HG02973 (cell line): ENCODE measurements around the gene RHOB.
A peak's percentile ranks its signal among the peaks of the same experiment; 100 is the strongest.
"Not testable (repeated sequence)": the region's sequence is repeated elsewhere in the genome, so short reads cannot be mapped to it uniquely, and the experiment has no call there.

Source experiments
- ATAC-seq: cut with Tn5 transposase; IDR thresholded peaks from one replicate; pipeline ENCODE4 v1.9.1; 2021; ENCODE audit warnings: moderate library complexity; ENCODE audit not compliant: unreplicated experiment

Gene RHOB

DNA sequence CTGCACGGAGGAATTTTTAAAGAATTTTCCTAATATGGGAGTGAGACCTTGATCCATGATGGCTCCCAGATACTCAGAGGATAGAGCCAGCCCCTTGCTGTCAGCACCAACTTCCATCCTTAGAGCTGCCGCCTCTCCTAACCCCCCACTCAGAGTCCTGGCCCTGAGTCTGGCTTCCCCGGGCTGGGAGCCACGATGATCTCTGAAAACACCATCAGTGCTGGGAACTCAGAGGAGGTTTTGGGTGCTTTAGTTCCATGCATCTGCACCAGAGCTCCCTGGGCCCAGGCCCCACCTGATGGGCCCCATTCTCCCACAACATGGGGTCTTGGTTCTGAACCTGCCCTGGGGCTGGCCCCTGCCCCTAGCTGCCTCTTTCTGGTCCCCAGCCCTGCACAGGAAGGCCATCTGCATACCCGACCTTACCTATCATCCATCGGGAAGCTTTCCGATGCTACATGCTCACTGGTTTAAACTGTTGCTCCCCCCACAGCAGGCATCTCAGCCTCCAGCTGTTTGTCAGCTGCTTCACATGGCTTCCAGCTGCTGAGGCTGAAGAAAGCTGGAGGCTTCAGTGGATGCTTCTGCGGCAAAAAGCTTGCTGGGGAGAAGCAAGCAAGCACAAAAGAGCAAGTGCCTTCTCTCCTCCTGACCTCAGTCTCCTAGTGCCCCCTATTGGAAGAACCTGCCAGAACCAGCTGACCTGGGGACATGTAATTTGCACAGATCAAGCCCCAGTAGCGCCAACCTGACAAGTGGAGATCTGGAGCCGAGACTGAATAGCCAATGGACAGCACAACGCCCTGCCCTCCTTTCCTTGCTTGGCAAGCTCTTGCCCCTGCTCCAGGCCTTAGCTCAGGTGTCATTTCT, 24.2 kb upstream of the RHOB start:
- no peak for ATAC-seq

- ATAC-seq: no peak
These were observed 23.5 kb upstream of the RHOB start for GRCh38 chr2:20423359-20423758.

DNA sequence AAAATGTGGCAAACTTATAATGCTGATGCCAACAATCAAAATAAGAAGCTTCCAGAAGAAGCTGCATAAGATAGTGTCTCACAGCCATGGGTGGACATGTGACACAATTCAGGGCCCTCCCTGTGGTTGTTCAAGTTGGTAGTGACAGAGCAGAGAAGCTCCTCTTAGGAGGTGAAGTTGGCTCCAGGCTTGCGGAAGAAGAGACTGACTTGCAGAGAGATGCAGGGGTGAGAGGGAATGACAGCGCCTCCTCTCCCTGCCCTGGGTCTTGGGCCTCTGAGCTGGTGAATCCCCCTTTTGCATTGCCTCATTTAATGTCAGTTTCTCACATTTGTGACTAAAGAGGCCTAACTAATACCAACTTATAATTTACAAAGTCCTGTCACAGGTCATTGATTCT, 23.0 kb upstream of the RHOB start:
- no peak for ATAC-seq

DNA sequence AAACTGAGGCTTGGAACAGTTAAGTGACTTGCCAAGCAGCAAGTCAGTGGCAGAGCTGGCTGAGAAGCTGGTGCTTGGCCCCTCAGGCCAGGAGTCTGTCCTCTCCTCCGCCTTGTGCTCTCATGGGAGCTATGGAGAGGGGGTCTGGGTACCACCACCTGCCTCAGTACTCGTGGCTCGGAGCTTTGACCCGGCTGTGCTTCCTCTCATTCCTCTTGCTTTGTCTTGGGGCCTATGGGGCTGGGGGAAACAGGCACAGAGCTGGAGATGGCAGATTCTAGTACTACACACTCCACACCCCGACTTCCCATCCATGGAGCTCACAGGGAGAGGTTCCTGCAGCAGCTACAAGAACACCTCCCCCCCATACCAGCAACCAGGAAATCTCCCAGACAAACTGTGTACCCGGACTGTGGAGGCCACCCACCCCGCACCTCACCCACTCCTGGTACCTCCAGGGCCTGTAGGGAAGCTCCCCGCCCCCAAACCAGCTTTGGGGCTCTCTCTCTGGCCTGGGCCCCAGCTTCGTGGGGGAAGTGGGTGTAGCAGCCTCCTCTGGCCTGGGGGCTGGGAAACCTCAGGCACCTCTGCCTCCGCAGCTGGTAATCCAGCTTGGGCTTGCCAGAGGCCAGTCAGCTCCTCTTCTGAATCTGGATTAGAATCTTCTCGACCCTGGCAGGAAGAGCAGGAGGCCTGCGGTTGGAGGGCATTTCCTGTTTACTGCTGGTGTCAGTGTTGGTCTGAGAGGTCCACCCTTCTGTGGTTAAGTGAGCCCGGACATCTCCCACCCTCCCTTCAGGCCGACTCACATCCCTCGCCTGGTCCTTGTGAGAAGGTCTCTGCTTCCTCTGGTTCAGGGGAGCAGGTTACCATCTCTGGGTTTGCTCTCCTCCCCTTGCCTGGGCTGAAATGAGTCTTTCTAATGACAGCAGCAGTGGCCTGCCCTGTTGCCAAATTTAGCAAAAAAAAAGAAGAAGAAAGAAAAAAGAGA, 22.3 kb upstream of the RHOB start:
- peak; percentile 47 for ATAC-seq

- no peak for ATAC-seq
These were observed 21.4 kb upstream of the RHOB start for GRCh38 chr2:20425371-20425881.

- ATAC-seq: no peak
These were observed 21.0 kb upstream of the RHOB start for GRCh38 chr2:20425884-20426283.

DNA sequence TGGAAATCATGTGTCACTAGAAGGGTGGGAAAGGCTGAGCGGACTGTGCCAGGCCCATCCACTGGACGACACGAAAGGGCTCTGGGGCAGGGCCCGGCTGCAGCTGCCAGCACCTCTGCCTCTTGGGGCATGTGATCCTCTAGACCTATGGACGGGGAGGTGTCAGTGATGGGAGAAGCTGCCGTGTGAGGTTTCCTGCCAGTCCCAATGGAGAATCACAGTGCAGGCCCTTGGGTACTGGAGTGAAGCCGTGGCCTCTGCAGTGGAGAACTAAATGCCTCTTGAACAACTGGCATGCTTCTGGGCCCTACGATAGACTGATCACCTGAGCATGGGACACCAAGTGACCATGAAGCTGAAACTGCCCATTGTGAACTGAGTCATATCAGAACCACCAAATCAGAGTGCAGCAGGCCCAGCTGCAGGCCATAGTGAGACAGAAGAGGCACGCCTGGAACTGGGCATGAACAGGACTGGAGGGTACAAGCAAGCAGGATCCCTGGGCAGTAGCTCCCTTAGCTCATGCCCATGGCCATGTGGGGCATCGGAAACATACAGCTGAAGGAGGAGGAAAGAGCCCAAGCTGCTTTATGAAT, 18.8 kb upstream of the RHOB start:
- no peak for ATAC-seq

GRCh38 chr2:20428717-20429490, 18.0 kb upstream of the RHOB start:
- no peak for ATAC-seq

GRCh38 chr2:20429528-20429927, 17.3 kb upstream of the RHOB start:
- peak; percentile 79 for ATAC-seq

DNA sequence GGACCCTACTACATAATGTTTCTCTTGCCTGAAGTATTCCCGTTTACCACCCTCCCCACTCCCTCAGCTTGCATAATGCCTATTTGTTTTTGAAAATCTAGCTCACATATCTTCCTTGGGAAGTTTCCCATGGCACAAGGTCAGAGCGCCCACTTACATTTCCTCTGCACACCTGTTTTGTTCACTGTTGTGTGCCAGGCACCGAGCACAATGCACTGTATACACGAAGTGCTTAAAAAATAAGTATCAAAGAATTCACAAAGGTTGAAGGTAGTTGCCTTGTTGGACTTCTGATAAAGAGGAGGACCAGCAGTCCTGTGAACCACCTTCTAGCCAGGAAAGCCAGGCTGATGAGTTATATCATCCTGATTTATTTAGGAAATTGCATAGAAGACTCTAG, 16.8 kb upstream of the RHOB start:
- no peak for ATAC-seq

DNA sequence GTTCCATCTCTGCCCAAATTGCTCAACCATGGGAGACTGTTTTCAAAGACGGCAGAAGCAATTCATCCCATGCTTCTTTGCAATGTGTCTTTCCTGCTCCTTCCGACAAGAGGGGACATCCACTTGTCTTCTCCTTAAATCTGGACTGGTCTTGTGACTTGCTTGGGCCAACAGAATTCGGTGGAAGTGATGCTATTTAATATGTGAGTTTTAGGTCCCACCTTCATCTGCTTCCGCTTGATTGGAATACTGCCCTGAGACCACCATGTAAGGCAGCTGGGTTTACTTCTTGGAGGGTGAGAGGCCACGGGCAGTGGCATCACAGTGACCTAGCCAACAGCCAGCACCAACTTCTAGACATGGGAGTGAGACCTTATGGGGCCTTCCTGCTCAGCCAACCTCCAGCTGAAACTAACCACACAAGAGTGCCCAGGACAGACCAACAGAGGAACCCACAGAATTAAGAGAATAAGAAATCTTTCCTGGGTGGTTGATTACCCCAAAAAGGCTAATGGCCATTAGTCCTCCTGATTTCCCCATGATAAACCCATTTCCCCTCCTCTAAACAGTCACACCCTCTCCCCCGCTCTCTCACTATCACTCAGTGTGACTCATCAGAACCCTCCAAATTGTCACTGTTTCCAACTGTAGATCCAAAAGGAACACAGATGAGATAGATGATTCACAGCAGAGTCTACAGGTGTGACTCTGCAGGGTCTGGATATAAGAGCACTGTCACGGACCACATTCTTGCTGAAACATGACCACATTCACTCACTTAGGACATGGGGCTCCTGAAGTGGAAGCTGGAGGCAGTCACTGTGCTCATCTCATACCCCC, 16.2 kb upstream of the RHOB start:
- ATAC-seq: no peak

DNA sequence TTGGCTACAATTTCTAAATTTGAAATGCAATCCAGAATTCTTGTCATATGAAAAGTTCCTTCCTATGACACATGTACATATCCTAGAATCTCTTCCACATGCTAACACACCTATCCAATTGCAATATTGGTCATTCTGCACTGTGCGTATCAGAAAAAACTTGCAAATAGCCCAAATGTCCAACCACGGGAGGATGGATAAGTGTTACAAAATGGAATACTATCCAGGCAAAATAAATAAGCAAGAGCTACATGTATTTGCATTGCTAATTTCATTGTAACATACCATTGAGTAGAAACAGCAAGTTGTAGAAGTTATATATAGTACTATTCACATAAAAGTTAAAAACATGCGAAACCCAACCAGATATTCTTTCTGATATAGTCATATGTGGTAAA, 15.6 kb upstream of the RHOB start:
- no peak for ATAC-seq

GRCh38 chr2:20431772-20432171, 15.1 kb upstream of the RHOB start:
- ATAC-seq: no peak

DNA sequence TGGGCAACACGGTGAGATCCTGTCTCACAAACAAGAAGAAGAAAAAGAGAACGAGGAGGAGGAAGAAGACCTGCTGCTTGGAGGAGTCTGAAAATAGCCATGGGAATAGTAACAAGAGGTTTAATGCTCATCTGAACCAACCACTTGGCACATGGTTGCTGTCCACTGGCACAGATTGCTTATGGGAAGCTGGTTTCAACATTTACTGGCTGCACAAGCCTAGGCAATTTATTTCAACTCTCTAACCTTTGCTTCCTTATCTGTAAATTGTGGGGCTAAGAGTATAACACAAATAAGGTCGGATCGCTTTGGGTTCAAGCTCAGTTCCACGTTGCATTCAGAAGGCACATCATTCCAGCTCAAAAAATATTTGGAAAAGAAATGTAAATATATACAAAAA, 14.2 kb upstream of the RHOB start:
- no peak for ATAC-seq

DNA sequence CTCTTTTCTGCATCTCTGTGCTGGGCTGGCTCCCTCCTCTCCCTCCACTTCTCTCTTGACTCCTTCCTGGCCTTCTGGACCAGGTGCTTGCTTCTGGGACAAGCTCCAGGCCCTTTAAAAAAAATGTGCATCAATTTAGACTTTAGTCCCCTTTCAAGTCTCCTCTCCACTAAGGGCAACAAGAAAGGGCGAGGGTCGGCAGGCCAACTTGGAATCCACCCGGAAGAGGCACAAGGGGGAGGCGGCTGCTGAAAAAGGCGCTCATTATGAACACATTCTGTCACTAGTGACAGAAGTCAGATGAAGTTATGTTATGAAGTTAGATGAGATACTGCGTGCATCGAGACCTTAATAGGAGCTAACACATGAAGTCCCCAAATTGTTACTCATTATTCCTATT, 13.6 kb upstream of the RHOB start:
- no peak for ATAC-seq

DNA sequence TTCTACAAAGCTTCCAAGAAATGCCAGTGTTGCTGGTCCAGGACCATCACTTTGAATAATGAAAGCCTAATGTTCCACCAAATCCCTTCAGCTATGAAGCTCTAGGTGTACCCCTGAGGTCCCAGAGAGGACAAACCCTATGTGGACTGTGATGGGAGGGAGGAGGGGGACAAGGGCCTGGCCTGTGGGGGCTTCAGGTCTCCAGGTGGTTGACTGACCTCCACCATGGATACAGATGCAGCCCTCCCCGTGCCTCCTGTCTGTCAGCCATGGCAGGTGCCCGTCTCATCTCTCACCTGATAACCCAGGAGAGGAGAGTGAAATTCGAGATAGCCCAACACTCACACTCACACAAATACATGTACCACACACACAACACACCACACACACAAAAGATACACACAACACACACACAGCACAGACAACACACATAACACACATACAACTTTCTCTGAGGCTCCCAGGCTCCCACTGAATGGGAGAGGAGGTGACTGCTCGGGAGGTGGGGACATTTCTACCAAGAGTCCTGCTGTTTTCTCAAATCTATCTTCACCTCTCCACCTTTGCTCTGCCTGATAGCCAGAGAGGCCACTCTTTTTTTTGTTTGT, 12.8 kb upstream of the RHOB start:
- no peak for ATAC-seq

- no peak for ATAC-seq
These were observed 12.1 kb upstream of the RHOB start for GRCh38 chr2:20434588-20435294.

- not testable (repeated sequence) for ATAC-seq
These were observed 11.4 kb upstream of the RHOB start for GRCh38 chr2:20435456-20435855.
